Panc1 (cell line): ENCODE results near the gene PIGP. TPM values are rescaled to one million over a fixed set of nuclear protein-coding genes. Genes with fewer than 3 reads are reported as not detected.
A peak's percentile ranks its signal among the peaks of the same experiment; 100 is the strongest.

Experiments
- ATAC-seq: fragments of 200-7000 bp; cut with Tn5 transposase; 2 replicates; pipeline ENCODE4 v1.9.1; 2020; ENCODE audit warnings: mild to moderate bottlenecking, moderate library complexity
- BruUV-seq: library from RNA; stranded (reverse); fragments of 400-500 nt; replicated peaks from 2 replicates; lab custom pipeline; 2021; lab: Mats Ljungman, UMichigan
- CTCF ChIA-PET: fragments of 300-600 bp; sonication (Branson Sonifier 250); formaldehyde crosslinking; loops from one replicate; lab custom pipeline; 2022; ENCODE audit warnings: antibody characterized with exemption; lab: Charles Lee
- POLR2A ChIA-PET: fragments of 300-600 bp; sonication (Branson Sonifier 250); formaldehyde crosslinking; loops from one replicate; lab custom pipeline; 2022; ENCODE audit warnings: antibody characterized with exemption; lab: Charles Lee
- DNase-seq: peaks from one replicate; pipeline ENCODE4 v3.0.0-alpha.2; 2010; ENCODE audit warnings: low read depth, low spot score
- H3K27ac ChIP-seq: 2 replicates; pipeline ENCODE4 v1.5.1; 2011; ENCODE audit warnings: mild to moderate bottlenecking, low read length, inconsistent platforms
- H3K27me3 ChIP-seq: fragments of 200-500 bp; sonication (Bioruptor generic); 2 replicates; pipeline ENCODE4 v1.6.0; 2014; ENCODE audit warnings: low read length, inconsistent platforms; ENCODE audit not compliant: control insufficient read depth, insufficient read depth
- H3K36me3 ChIP-seq: fragments of 200-500 bp; sonication (Bioruptor generic); 2 replicates; pipeline ENCODE4 v1.5.1; 2014; ENCODE audit warnings: inconsistent platforms, mild to moderate bottlenecking, low read length, moderate library complexity; ENCODE audit not compliant: control insufficient read depth, insufficient read depth
- H3K4me1 ChIP-seq: 2 replicates; pipeline ENCODE4 v1.5.1; 2011; ENCODE audit warnings: inconsistent platforms, mild to moderate bottlenecking, low read length, moderate library complexity; ENCODE audit not compliant: control insufficient read depth, insufficient read depth
- H3K4me3 ChIP-seq, 2 experiments: 2 replicates each; pipeline ENCODE4 v1.5.1; 2011 to 2012; ENCODE audit warnings: low read depth in 2 of 2, low read length in 2 of 2, mild to moderate bottlenecking in 2 of 2, inconsistent platforms in 1 of 2, moderate library complexity in 1 of 2
- H3K9me3 ChIP-seq: fragments of 200-500 bp; sonication (Bioruptor generic); 2 replicates; pipeline ENCODE4 v1.5.1; 2014; ENCODE audit warnings: low read depth, mild to moderate bottlenecking, inconsistent platforms, low read length, moderate library complexity; ENCODE audit not compliant: control insufficient read depth, insufficient read depth
- POLR2AphosphoS5 ChIP-seq: IDR thresholded peaks from 2 replicates; pipeline ENCODE4 v1.6.1; 2012; ENCODE audit warnings: mild to moderate bottlenecking, low read depth, low read length, moderate library complexity
- SIN3A ChIP-seq: IDR thresholded peaks from 2 replicates; pipeline ENCODE4 v1.6.1; 2012; ENCODE audit warnings: low read depth, mild to moderate bottlenecking, low read length, moderate library complexity, borderline replicate concordance; ENCODE audit not compliant: insufficient read depth
- TCF7L2 ChIP-seq: IDR thresholded peaks from 2 replicates; pipeline ENCODE4 v1.6.1; 2011; ENCODE audit warnings: mild to moderate bottlenecking, low read depth, low read length, inconsistent platforms
- in situ Hi-C: cut with HindIII; loops from 2 replicates; pipeline ENCODE4 v1.10.0; 2016; ENCODE audit warnings: low sequenced_read_pairs, low pct_unique_long_range_greater_than_20kb
- intact Hi-C: fragments of 100-400 bp; cut with micrococcal nuclease; formaldehyde crosslinking; loops from one replicate; pipeline ENCODE4 v1.10.0; 2022; ENCODE audit not compliant: unreplicated experiment
- total RNA-seq: library from RNA; stranded (reverse); gene quantifications from one replicate; pipeline ENCODE4 v1.2.1, GENCODE V29; 2021; ENCODE audit not compliant: unreplicated experiment
- TF ChIP-seq, protein P1 (sequence below), 2 experiments: IDR thresholded peaks; 2 replicates each; pipeline ENCODE4 v1.6.1; 2011 to 2012; ENCODE audit warnings: low read depth in 2 of 2, control low read depth in 1 of 2, low read length in 1 of 2, mild to moderate bottlenecking in 1 of 2, moderate library complexity in 1 of 2; ENCODE audit not compliant: insufficient read depth in 1 of 2
- TF ChIP-seq, protein P2 (sequence below): fragments of 450-650 bp; IDR thresholded peaks from 2 replicates; pipeline ENCODE4 v1.5.1; 2017; ENCODE audit warnings: mild to moderate bottlenecking

PIGP gene
- total RNA-seq, 1 experiment from 2014 or later, result 16.1 TPM

DNA sequence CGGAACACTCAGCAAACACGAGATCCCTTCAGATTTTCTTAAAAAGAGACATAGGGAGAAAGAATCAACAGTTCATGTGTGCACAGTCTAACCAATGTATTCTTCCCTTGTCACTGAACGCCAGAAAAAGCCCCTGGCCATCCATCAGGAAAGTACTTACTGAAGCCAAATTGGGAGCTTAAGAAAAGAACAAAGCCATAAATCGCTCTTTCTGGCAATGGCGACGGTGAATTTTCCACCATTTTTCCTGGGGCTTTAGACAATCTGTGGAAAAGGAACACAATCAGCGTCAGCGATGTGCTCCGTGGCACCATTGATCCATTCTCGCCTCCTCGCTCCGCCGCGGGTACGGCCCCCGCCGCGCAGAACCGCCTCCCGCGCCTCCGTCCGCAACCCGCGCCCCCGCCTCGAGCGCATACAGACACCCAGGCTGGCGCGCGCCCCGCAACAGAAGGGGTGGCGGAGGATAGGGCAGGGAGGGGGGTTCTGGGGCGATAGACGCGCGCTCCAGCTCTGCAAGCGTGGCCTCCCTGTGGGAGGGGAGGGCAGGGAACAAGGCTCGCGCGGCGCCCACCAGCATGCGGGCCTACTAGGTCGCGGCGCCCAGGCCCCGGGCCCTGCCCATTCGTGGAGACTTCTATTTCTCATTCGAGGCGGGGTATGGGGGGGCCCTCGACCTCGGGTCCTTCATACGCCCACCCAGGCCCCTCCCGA, 440 bp downstream of the PIGP start:
- Histone ChIP-seq H3K27ac (peak overlapping the region; percentile 97), H3K4me1 (peaks cover 11% of the 10 kb centered on the region; the same call in 1 of the 2 replicates), H3K4me3 (peak overlapping the region; percentile 82 to 89), H3K27me3 (no peaks in the 10 kb centered on the region), H3K9me3 (no peaks in the 10 kb centered on the region), H3K36me3 (no peaks in the 10 kb centered on the region; the same call in 1 of the 2 replicates)
- no TSS peak for BruUV-seq
- intact Hi-C loops, result loop anchor here (10.0 kb wide), 1 partner anchor 58 kb away; no protein-coding TSS in a partner anchor
- ChIA-PET CTCF (no interaction called here), POLR2A (no interaction called here)
- DNase-seq (no peak), ATAC-seq (peak; percentile 80)
- TF ChIP-seq, protein P1, sequence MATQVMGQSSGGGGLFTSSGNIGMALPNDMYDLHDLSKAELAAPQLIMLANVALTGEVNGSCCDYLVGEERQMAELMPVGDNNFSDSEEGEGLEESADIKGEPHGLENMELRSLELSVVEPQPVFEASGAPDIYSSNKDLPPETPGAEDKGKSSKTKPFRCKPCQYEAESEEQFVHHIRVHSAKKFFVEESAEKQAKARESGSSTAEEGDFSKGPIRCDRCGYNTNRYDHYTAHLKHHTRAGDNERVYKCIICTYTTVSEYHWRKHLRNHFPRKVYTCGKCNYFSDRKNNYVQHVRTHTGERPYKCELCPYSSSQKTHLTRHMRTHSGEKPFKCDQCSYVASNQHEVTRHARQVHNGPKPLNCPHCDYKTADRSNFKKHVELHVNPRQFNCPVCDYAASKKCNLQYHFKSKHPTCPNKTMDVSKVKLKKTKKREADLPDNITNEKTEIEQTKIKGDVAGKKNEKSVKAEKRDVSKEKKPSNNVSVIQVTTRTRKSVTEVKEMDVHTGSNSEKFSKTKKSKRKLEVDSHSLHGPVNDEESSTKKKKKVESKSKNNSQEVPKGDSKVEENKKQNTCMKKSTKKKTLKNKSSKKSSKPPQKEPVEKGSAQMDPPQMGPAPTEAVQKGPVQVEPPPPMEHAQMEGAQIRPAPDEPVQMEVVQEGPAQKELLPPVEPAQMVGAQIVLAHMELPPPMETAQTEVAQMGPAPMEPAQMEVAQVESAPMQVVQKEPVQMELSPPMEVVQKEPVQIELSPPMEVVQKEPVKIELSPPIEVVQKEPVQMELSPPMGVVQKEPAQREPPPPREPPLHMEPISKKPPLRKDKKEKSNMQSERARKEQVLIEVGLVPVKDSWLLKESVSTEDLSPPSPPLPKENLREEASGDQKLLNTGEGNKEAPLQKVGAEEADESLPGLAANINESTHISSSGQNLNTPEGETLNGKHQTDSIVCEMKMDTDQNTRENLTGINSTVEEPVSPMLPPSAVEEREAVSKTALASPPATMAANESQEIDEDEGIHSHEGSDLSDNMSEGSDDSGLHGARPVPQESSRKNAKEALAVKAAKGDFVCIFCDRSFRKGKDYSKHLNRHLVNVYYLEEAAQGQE (IDR thresholded peaks at IDR 0.05; ENCODE audit: insufficient read depth in 1 of 2, low read depth in 2 of 2, low read length in 1 of 2), result no peak
- TF ChIP-seq SIN3A (no peak), POLR2AphosphoS5 (0 out of 2 replicates have a peak, but pooled peaks have one; percentile 12)
- in situ Hi-C loops, result no loop called here

DNA sequence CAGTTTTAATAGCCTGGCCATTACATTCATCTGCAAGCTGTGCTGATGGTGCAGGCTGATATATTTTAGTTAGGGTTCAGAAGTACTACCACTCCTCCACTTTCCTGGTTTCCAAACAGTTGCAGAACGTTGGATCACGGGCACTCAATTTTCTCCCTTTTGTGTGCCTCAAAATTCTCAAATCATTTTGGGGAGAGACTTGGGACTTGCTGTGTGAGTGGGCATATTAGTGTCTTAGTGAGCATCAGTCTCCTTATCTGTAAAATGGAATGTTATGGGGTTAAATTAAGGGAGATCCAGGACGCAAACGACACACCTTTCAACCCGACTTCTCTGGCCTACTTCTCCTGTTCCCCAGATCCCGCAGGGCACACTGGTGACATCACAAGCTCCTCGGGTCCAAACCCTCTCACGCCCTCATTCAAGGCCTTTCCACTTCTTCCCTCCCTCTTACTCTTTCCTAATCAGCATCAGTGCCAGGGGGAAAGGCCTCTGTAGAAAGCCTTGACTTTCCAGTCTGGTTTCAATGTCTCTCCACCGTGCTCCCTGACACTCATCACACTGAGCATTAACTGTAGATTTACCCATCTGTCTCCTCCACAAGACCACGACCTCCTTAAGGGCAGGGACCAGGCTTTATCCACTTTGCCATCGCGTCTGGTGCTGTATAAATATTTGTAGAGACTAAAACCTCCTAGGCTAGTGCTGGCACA, 1.2 kb downstream of the PIGP start:
- DNase-seq, result no peak
- ChIA-PET POLR2A (no interaction called here), CTCF (no interaction called here)
- in situ Hi-C loops (no loop called here), intact Hi-C loops (loop anchor here (10.0 kb wide), 1 partner anchor 57 kb away; no protein-coding TSS in a partner anchor)
- Histone ChIP-seq H3K36me3 (no peaks in the 10 kb centered on the region; the same call in 1 of the 2 replicates), H3K4me3 (peak overlapping the region; percentile 82 to 89), H3K9me3 (no peaks in the 10 kb centered on the region), H3K27ac (peak overlapping the region; percentile 97), H3K27me3 (no peaks in the 10 kb centered on the region), H3K4me1 (peaks cover 11% of the 10 kb centered on the region; the same call in 1 of the 2 replicates)
- TF ChIP-seq, protein P1 (IDR thresholded peaks at IDR 0.05; ENCODE audit: insufficient read depth in 1 of 2, low read depth in 2 of 2, low read length in 1 of 2), result no peak
- TF ChIP-seq TCF7L2 (no peak), SIN3A (no peak), POLR2AphosphoS5 (no peak)
- TF ChIP-seq, protein P2, sequence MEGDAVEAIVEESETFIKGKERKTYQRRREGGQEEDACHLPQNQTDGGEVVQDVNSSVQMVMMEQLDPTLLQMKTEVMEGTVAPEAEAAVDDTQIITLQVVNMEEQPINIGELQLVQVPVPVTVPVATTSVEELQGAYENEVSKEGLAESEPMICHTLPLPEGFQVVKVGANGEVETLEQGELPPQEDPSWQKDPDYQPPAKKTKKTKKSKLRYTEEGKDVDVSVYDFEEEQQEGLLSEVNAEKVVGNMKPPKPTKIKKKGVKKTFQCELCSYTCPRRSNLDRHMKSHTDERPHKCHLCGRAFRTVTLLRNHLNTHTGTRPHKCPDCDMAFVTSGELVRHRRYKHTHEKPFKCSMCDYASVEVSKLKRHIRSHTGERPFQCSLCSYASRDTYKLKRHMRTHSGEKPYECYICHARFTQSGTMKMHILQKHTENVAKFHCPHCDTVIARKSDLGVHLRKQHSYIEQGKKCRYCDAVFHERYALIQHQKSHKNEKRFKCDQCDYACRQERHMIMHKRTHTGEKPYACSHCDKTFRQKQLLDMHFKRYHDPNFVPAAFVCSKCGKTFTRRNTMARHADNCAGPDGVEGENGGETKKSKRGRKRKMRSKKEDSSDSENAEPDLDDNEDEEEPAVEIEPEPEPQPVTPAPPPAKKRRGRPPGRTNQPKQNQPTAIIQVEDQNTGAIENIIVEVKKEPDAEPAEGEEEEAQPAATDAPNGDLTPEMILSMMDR, result no peak
- no peak for ATAC-seq
- TSS peak; percentile 69 for BruUV-seq
